MM.1S (cell line): Measurements from ENCODE around the gene FAM193A.

Experiments used
- EZH2 ChIP-seq: fragments of 300-600 bp; sonication (generic); optimal IDR thresholded peaks from 2 replicates; pipeline ENCODE3; 2017; ENCODE audit warnings: low read depth, mild to moderate bottlenecking, antibody characterized with exemption, low read length, mixed read lengths
- EZH2phosphoT487 ChIP-seq: fragments of 300-600 bp; sonication (generic); IDR thresholded peaks from 2 replicates; pipeline ENCODE4 v1.6.1; 2018; ENCODE audit warnings: antibody characterized with exemption, low read length
- TF ChIP-seq, protein P1 (sequence below): fragments of 300-600 bp; sonication (generic); IDR thresholded peaks from 2 replicates; pipeline ENCODE4 v1.5.1; 2016; ENCODE audit warnings: antibody characterized with exemption, low read length, mixed read lengths

DNA sequence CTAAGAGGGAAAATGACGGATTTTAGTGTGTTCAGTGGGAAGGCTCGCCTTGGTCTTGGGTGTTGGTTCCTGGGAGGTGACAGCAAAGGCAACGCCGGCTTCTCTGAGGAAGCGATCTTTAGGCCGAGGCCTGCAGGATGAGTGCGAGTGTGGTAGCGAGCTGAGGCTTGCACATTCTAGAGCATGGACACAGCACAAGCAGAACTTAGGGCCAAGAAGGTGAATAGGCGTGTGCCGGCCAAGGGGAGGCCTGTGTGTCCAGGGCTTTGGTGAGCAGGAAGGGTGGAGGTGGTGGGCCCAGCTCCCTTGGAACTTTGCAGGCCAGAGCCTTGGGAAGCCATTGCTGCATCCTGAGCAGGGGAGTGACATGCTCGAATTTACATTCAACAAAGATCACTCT is 151.8 kb downstream of the FAM193A start:
- TF ChIP-seq EZH2 (no peak), EZH2phosphoT487 (no peak)
- TF ChIP-seq, protein P1, sequence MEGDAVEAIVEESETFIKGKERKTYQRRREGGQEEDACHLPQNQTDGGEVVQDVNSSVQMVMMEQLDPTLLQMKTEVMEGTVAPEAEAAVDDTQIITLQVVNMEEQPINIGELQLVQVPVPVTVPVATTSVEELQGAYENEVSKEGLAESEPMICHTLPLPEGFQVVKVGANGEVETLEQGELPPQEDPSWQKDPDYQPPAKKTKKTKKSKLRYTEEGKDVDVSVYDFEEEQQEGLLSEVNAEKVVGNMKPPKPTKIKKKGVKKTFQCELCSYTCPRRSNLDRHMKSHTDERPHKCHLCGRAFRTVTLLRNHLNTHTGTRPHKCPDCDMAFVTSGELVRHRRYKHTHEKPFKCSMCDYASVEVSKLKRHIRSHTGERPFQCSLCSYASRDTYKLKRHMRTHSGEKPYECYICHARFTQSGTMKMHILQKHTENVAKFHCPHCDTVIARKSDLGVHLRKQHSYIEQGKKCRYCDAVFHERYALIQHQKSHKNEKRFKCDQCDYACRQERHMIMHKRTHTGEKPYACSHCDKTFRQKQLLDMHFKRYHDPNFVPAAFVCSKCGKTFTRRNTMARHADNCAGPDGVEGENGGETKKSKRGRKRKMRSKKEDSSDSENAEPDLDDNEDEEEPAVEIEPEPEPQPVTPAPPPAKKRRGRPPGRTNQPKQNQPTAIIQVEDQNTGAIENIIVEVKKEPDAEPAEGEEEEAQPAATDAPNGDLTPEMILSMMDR, result no peak
